Fibroblast of the aortic adventitia (primary cell): ENCODE measurements around the gene C19orf25. TPM values are rescaled to one million over a fixed set of nuclear protein-coding genes. Genes with fewer than 3 reads are reported as not detected.
A peak's percentile ranks its signal among the peaks of the same experiment; 100 is the strongest.

Experiments used
- DNase-seq: peaks from one replicate; pipeline ENCODE4 v3.0.0-alpha.2; 2010; ENCODE audit warnings: low read depth
- H3K4me3 ChIP-seq: 2 replicates; pipeline ENCODE4 v1.5.1; 2011; ENCODE audit warnings: low read depth, mild to moderate bottlenecking, control low read depth, low read length, moderate library complexity
- CTCF ChIP-seq: IDR thresholded peaks from 2 replicates; pipeline ENCODE4 v1.5.1; 2011; ENCODE audit warnings: mild to moderate bottlenecking, low read length, control low read depth, inconsistent platforms; ENCODE audit not compliant: insufficient read depth
- total RNA-seq: library from RNA; depleted of rRNA; stranded (reverse); fragments of >200 nt; gene quantifications from 2 replicates; pipeline ENCODE4 v1.2.3, GENCODE V29; 2012; ENCODE audit warnings: low replicate concordance

Gene C19orf25
- total RNA-seq, 1 donor, result 26.8 TPM

- no peak for DNase-seq
- H3K4me3 ChIP-seq, result peak overlapping the region; percentile 57
- TF ChIP-seq CTCF, result no peak
Measured at GRCh38 chr19:1470305-1471009, 8.6 kb downstream of the C19orf25 start.

GRCh38 chr19:1470055-1470304 lies 9.0 kb downstream of the C19orf25 start:
- TF ChIP-seq CTCF, result no peak
- peak overlapping the region; percentile 57 for H3K4me3 ChIP-seq
- no peak for DNase-seq

GRCh38 chr19:1469255-1470054 lies 9.6 kb downstream of the C19orf25 start:
- peak overlapping the region; percentile 57 for H3K4me3 ChIP-seq
- DNase-seq, result no peak
- TF ChIP-seq CTCF, result no peak

GRCh38 chr19:1468821-1469254 lies 10.2 kb downstream of the C19orf25 start:
- TF ChIP-seq CTCF, result no peak
- peak; percentile 41 for DNase-seq
- H3K4me3 ChIP-seq, result peak overlapping the region; percentile 39

GRCh38 chr19:1468274-1468820 lies 10.7 kb downstream of the C19orf25 start:
- no peak for TF ChIP-seq CTCF
- peak overlapping the region; percentile 39 for H3K4me3 ChIP-seq
- DNase-seq, result no peak

- no peak overlapping the region for H3K4me3 ChIP-seq
- no peak for DNase-seq
- TF ChIP-seq CTCF, result no peak
Measured at GRCh38 chr19:1467490-1468273, 11.3 kb downstream of the C19orf25 start.
